Neural crest cell (in vitro differentiated cells): ENCODE data around the gene C11orf86. TPM values are rescaled to one million over a fixed set of nuclear protein-coding genes. Genes with fewer than 3 reads are reported as not detected.
"Not testable (repeated sequence)": the region's sequence is repeated elsewhere in the genome, so short reads cannot be mapped to it uniquely, and the experiment has no call there.

Experiments used
- DNase-seq: peaks from one replicate; pipeline ENCODE4 v3.0.0; 2021; ENCODE audit warnings: low read depth, mixed read lengths, low spot score
- H3K27ac Mint-ChIP-seq: one replicate; pipeline ENCODE4 v1.8.0; 2021; ENCODE audit warnings: mild to moderate bottlenecking, mixed read lengths; ENCODE audit not compliant: unreplicated experiment
- H3K27me3 Mint-ChIP-seq: 2 replicates; pipeline ENCODE4 v1.8.0; 2021; ENCODE audit warnings: low read depth, mild to moderate bottlenecking, mixed read lengths
- H3K36me3 Mint-ChIP-seq: 2 replicates; pipeline ENCODE4 v1.8.0; 2021; ENCODE audit warnings: low read depth, mild to moderate bottlenecking, mixed read lengths
- H3K4me1 Mint-ChIP-seq: 2 replicates; pipeline ENCODE4 v1.8.0; 2021; ENCODE audit warnings: mixed read lengths
- H3K4me3 Mint-ChIP-seq: one replicate; pipeline ENCODE4 v1.8.0; 2021; ENCODE audit warnings: mild to moderate bottlenecking, mixed read lengths
- H3K9me3 Mint-ChIP-seq: 2 replicates; pipeline ENCODE4 v1.8.0; 2021; ENCODE audit warnings: mixed read lengths
- total RNA-seq: library from RNA; stranded (reverse); gene quantifications from 2 replicates; pipeline ENCODE4 v1.2.1, GENCODE V29; 2021
- TF ChIP-seq, protein P1 (sequence below): fragments of 200-600 bp; sonication (generic); conservative IDR thresholded peaks from 2 replicates; pipeline ENCODE4 v1.5.0; 2021; ENCODE audit warnings: antibody characterized with exemption, mild to moderate bottlenecking

The C11orf86 gene
- total RNA-seq, 1 donor from 2014 or later = not detected

DNA sequence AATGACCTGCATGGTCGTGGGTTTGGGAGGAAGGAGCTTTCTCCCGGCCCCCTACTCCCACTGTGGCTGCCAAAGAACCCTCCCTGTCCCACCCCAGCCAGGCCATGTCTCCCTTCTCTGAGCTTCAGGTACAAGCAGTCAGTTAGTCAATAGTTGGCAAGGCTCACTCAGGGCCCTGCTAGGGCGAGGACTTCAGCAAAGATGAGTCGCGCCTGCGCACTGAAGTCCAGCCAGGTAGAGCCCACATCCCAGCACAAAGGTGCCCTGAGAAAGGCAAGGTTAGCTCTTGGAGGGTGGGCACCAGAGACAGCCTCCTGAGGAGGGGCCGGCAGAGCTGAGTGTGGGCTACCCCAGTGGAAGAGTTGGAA lies 11.1 kb downstream of the C11orf86 start:
- H3K9me3 Mint-ChIP-seq = no peaks in the 10 kb centered on the region
- peaks cover 5% of the 10 kb centered on the region for H3K4me1 Mint-ChIP-seq
- DNase-seq = no peak
- no peaks in the 10 kb centered on the region for H3K36me3 Mint-ChIP-seq
- no peak overlapping the region for H3K4me3 Mint-ChIP-seq
- H3K27me3 Mint-ChIP-seq = no peaks in the 10 kb centered on the region
- H3K27ac Mint-ChIP-seq = peak overlapping the region; percentile 50
- TF ChIP-seq, protein P1, sequence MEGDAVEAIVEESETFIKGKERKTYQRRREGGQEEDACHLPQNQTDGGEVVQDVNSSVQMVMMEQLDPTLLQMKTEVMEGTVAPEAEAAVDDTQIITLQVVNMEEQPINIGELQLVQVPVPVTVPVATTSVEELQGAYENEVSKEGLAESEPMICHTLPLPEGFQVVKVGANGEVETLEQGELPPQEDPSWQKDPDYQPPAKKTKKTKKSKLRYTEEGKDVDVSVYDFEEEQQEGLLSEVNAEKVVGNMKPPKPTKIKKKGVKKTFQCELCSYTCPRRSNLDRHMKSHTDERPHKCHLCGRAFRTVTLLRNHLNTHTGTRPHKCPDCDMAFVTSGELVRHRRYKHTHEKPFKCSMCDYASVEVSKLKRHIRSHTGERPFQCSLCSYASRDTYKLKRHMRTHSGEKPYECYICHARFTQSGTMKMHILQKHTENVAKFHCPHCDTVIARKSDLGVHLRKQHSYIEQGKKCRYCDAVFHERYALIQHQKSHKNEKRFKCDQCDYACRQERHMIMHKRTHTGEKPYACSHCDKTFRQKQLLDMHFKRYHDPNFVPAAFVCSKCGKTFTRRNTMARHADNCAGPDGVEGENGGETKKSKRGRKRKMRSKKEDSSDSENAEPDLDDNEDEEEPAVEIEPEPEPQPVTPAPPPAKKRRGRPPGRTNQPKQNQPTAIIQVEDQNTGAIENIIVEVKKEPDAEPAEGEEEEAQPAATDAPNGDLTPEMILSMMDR = no peak

DNA sequence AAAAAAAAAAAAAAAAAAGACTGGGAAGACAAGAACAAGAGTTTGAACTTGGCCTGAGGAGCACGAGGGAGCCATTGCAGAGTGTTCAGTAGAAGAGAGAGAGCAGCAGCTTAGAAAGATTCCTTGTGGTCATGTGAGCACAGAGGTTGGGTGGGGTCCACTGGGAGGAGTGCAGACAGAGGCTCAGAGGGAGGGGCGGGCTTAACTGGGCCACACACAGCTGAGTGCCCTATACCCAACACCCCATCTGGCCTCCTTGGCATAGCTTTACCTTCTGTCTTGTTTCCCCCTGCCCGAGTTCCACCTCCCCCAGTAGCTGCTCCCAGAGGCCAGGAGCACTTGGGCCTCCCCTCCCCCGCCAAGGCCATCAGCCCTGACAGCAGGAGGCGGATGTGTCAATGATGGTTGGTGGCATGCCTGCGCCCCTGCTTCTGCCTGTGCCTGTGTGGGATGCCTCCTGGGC lies 12.1 kb downstream of the C11orf86 start:
- H3K4me3 Mint-ChIP-seq = no peak overlapping the region
- peaks cover 3% of the 10 kb centered on the region for H3K27me3 Mint-ChIP-seq
- peaks cover 5% of the 10 kb centered on the region for H3K4me1 Mint-ChIP-seq
- H3K9me3 Mint-ChIP-seq = no peaks in the 10 kb centered on the region
- H3K27ac Mint-ChIP-seq = no peak overlapping the region
- no peak for DNase-seq
- no peaks in the 10 kb centered on the region for H3K36me3 Mint-ChIP-seq
- TF ChIP-seq, protein P1 = no peak

DNA sequence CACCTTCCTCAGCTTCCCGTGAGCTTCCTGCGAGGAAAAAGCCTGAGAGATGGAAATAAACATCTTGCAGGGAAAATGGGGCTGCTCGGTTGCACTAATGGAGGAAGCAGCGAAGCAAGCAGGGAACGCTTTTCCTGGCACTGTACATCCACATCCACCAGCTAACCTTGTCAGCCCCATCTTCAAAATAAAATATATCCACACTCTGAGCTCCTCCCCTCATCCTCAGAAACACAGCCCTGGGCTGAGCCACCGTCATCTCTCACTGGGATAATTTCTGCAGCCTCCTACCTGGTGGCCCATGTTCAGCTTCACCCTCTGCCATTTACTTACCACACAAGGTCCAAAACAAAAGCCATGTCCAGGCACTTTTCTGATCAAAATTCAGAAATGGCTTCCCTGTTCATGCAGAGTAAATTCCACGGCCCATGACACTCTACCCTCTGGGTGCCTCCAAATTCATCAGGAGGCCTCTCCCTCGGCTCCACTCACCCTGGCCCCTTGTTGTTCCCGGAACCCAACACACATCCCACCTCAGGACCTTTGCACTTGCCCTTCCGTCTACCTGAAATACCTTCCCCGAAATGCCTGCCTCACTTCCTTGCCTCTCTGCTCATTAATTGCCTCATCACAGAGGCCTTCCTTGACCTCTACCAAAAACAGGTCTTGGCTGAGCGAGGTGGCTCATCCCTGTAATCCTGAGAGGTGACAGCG lies 13.0 kb downstream of the C11orf86 start:
- Mint-ChIP-seq H3K4me1 (peaks cover 5% of the 10 kb centered on the region), H3K36me3 (no peaks in the 10 kb centered on the region), H3K4me3 (no peak overlapping the region), H3K9me3 (no peaks in the 10 kb centered on the region), H3K27ac (no peak overlapping the region), H3K27me3 (peaks cover 3% of the 10 kb centered on the region)
- TF ChIP-seq, protein P1 = no peak
- no peak for DNase-seq

DNA sequence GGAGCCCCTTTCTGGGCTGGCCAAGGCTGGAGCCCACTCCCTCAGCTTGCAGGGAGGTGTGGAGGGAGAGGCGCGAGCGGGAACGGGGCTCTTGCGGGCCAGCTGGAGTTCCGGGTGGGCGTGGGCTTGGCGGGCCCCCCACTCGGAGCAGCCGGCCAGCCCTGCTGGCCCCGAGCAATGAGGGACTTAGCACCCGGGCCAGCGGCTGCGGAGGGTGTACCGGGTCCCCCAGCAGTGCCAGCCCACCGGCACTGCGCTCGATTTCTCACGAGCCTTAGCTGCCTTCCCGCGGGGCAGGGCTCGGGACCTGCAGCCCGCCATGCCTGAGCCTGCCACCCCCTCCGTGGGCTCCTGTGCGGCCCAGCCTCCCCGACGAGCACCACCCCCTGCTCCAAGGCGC lies 13.6 kb downstream of the C11orf86 start:
- H3K36me3 Mint-ChIP-seq, H3K9me3 Mint-ChIP-seq, H3K27ac Mint-ChIP-seq, H3K27me3 Mint-ChIP-seq, DNase-seq, H3K4me1 Mint-ChIP-seq, H3K4me3 Mint-ChIP-seq: not testable (repeated sequence)

DNA sequence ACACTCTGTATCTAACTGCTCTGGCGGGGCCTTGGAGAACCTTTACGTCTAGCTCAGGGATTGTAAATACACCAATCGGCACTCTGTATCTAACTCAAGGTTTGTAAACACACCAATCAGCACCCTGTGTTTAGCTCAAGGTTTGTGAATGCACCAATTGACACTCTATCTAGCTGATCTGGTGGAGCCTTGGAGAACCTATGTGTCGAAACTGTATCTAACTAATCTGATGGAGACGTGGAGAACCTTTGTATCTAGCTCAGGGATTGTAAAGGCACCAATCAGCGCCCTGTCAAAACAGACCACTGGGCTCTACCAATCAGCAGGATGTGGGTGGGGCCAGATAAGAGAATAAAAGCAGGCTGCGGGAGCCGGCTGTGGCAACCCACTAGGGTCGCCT lies 14.3 kb downstream of the C11orf86 start:
- not testable (repeated sequence) for H3K4me1 Mint-ChIP-seq, H3K9me3 Mint-ChIP-seq, DNase-seq, H3K27me3 Mint-ChIP-seq, H3K36me3 Mint-ChIP-seq, H3K27ac Mint-ChIP-seq, H3K4me3 Mint-ChIP-seq

DNA sequence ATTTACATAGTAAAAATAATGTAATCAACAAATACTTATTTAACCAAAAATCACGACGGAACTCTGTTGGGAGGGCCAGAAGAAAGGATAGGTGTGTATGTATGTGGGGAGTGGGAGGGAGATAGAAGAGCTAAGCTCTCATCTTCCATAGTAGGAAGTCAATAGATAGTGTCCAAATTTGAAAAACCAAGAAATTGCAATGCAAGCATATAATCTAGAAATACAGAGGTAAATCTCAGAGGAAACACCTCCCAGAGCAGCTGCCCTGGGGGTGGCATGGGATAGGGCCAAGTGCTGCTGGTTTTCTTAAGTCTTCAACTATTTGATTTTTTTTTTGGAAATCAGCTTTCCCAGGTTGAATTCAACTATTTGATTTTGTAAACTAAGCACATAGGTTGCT lies 16.9 kb downstream of the C11orf86 start:
- peaks cover 10% of the 10 kb centered on the region for H3K27me3 Mint-ChIP-seq
- H3K4me3 Mint-ChIP-seq = no peak overlapping the region
- peaks cover 7% of the 10 kb centered on the region for H3K4me1 Mint-ChIP-seq
- H3K27ac Mint-ChIP-seq = no peak overlapping the region
- no peaks in the 10 kb centered on the region for H3K36me3 Mint-ChIP-seq
- no peak for DNase-seq
- H3K9me3 Mint-ChIP-seq = no peaks in the 10 kb centered on the region
- TF ChIP-seq, protein P1 = no peak
